OCI-M2 (cell line): ENCODE data around the gene SPSB4.
"Not testable (repeated sequence)": the region's sequence is repeated elsewhere in the genome, so short reads cannot be mapped to it uniquely, and the experiment has no call there.

ENCODE experiments used
- DNase-seq: peaks from one replicate; lab custom pipeline; 2025; ENCODE audit not compliant: unreplicated experiment; lab: John Stamatoyannopoulos, UW

Gene SPSB4

DNA sequence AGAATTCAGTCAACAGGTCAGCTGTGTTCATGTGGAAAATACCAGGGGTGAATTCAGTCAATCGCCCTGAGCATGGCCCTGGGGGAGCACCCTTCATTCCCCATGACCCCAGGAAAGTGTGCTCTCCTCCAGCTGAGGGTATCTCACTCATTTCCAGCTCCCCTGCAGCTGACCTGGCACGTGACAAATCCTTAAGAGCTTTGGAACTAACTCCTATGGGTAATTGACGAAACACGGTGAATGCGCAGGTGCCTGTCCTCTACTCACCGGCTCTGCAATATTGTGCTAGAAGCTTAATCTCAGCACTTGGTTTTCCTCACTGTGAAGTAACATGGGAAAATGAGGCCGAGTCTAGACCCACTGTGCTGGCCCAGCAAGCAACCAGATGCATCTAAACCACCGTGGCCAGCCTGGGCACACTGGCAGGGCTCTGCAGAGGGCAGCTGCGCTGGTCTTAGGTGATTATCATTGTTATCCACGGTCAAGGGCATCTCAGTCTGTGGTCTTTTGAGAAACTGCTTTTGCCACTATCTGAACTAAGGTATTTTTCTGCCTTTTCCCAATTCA lies 63.1 kb downstream of the SPSB4 start:
- no peak for DNase-seq

DNA sequence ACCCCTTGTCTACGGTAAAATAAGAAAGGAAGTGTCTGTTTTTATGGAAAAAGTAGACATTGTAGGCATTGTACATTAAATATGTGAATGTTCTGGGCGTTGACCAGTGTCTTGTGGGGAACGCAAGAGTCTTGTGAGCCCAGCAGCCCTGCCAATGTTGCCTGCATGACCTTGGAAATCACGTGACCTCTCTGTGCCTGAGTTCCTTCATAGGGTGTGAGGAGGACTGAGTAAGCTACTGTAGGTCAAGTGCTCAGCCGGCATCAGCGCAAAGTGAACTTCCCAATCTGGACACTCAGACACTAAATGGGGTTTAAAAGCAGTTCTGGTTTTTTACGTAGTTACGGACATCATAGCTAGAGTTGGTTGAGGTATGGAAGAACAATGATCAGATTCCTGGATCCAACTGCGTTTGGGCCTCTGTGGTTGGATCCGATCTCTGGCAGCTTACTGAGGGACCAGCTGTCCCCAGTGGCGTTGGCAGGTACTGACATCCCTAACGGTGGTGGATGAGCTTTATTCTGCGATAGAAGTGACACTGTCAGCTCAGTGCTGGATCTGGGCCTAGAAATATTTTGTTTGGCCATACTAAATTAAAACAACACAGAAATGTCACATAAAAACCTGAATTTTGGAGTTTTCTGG lies 63.8 kb downstream of the SPSB4 start:
- no peak for DNase-seq

DNA sequence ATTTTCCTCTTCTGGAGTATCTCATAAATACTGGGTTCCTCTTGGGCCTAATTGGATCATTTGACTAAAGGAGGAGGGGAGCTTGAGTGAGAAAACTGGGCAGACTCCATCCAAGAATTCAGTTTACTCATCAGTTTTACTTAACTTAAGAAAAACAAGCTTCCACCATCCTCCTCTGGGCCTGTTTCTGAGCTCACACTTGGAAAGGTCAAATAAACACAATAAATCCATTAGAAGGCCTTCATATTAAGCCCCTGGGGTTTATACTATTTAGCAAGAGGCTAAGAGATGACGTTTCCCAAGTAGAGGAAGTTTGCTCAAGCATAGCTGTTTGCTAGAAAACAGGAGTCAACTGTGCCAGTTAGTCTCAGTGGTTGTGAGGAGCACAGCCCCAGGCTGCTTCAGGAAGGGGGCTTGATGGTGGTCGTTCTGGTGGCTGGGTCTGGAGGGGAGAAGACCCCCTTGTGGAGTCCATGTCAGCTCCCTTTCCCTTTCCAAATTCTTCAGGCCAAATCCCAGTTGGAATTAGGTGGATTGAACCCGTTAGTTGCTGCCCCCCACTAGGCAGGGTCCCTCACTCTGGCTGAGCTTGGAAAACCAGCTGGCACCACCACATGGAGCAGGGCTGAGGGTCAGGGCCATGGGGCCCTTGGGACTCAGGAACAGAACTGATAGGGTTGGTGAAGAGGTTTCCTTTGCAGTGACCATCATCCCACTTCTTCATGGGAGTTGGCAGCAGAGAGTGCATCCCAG lies 64.8 kb downstream of the SPSB4 start:
- DNase-seq: no peak

- no peak for DNase-seq
These were observed 65.6 kb downstream of the SPSB4 start for GRCh38 chr3:141116721-141117120.

GRCh38 chr3:141117982-141118381 lies 66.8 kb downstream of the SPSB4 start:
- DNase-seq: not testable (repeated sequence)

DNA sequence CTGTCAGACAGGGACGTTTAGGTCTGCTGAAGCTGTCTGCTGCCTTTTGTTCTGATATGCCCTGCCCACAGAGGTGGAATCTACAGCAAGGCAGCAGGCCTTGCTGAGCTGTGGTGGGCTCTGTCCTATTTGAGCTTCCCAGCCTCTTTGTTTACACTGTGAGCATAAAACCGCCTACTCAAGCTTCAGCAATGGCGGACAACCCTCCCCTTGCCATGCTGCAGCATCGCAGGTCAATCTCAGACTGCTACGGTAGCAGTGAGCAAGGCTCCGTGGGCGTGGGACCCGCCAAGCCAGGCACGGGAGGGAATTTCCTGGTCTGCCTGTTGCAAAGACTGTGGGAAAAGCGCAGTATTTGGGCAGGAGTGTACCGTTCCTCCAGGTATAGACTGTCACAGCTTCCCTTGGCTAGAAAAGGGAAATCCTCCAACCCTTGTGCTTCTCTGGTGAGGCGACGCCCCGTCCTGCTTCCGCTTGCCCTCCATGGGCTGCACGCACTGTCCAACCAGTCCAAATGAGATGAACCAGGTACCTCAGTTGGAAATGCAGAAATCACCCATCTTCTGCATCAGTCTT lies 71.4 kb downstream of the SPSB4 start:
- DNase-seq: no peak

DNA sequence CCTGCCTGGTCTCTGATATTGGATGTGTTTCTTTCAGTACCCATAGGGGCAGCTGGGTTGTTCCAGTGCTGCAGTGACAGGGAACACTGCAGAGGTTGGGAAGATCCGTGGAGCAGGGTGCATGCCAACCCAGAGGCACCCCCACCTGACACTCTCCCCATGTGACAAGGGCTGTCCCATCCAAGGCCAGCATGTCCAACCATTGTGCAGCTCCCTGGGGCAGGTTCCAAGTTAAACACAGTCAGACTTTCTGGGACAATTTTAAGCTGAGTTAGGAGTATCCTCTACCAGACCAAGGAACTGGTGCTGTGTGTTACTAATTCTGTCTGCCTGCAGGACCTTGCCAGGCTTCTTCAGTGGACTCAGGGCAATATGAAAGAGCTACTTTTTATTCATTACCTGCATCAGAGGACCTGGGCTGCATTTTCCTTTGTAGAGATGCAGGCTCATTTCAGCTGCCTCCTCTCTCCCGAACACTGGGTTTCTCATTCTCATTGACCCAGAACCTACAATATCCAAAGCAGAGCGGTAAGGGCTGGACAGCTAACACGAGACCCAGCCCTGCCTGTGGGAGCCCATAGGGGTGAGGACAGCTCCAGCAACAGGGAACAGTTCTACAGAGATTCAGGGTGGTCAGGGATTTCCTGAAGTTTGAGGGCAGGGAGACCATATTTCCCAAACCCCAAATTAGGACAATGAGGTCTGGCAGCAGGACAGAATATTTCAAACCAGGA lies 72.7 kb downstream of the SPSB4 start:
- no peak for DNase-seq

- DNase-seq: no peak
These were observed 73.6 kb downstream of the SPSB4 start for GRCh38 chr3:141124715-141125114.

- DNase-seq: no peak
These were observed 74.2 kb downstream of the SPSB4 start for GRCh38 chr3:141125351-141125750.

DNA sequence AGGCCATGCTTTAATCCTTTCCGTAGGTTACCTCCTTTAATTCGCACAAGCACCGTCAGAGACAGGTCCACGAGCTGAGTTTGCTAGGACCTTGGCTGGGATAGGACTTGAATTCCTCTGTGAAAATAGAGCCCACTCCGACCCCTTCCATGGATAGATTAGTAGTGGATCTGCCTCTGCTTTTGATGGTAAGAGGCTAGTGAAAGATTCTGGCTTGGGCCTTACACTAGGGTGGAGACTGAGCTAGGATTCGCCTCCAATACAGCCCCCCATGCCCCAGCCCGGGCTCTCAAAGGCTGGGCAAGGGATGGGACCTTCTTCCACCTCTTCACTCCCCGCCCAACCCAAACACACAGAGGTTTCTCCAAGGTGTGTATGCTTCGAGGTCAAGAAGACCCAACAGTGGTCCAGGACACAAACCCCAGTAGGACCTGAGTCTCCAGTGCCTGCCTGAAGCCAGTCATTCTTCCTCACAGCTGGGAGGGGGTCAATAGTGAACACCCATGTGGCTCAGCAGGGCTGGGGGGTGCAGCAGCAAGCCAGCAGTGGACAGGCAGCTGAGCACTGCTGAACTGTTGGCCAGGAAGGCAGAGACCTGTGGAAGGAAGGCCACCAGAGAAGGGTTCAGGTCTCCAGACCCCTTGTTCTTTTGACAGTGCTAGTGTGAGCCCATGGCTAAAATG lies 75.7 kb downstream of the SPSB4 start:
- no peak for DNase-seq

- DNase-seq: no peak
These were observed 76.4 kb downstream of the SPSB4 start for GRCh38 chr3:141127344-141128125.

DNA sequence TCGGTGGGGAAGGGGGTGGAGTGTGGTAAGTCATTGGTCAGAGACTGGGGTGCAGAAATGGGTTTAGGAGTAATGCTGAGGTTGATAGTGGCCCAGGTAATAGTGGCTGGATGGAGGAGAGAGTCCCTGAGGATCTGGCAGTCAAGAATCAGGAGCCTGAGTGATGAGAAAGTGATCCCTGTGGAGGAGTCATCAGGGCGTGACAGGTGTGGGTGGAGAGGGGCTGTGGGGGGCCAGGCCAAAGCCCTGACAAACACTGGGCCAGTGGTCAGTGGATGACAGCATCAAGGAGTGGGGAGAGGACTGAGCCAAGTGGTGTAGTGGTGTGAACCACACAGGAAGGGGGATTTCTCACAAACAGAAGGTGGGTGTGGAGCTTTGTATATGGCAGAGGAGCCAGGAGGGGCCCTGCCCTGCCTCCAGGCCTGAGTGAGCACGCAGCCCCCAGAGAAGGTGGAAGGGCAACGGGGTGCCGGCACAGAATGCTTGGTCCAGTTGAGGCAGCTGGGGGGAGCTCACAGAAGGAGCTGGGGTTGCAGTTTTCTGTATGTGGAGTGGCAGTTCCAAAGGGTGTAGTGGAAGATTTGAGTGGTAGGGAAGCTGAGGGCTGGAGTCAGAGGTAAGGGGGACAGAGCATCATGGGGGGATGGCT lies 77.1 kb downstream of the SPSB4 start:
- DNase-seq: no peak

DNA sequence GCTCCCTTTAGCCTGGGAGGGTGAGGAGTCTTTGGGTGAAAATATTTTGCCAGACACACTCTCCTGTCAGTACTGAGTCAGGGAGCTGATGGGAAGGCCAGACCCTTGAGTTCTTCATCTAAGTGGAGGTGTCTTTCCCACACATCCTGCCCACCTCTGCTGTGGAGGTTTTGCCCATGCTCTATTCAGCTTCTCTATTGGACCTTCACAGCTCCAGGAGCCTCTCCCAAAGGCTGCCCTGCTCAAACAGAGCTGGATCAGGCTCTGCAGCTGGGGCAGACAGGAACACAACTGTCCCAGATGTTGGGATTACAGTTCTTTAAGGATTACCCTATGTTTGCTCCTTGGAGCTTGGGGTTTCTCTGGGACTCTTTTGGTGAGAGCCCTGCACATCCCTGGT lies 77.9 kb downstream of the SPSB4 start:
- no peak for DNase-seq

DNA sequence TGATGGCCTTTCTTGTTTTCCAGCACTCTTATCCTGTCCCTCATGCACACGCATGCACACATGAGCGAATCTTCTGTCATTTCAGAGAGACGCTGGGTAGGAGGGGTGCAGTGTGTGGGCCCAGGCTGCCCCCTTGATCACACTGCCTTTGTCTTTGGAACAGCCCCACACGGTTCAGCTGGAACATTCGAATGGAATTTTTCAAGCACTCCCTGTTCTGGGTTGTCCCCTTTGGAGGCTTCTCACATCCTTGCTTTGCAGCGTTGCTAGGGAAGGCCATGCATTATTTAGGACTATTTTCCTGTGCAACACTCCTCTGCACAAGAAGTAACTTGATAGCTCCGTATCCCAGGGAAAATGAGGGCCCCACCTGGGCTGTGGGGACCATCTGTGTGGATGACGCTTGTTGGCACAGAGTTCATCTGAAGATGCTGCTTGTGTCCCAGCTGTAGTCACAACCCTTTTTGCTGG lies 78.4 kb downstream of the SPSB4 start:
- DNase-seq: no peak

DNA sequence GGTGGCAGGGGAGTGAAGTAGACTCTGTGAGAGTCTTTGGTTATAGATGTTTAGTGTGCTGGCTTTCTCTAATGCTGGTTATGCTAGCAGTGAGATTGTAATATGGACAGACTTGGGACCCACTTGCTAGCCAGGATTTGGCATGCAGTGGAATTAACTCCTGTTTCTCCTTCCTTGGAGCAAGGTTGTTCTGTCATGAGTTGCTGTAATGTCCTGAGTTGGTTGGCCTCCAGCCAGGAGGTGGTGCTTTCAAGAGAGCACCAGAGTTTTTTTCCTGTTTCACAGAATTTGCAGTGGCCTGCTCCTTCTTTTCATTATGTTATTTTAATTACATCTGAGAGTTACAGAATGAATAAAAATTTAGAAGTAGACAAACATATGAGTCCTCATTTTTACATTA lies 92.4 kb downstream of the SPSB4 start:
- no peak for DNase-seq

- no peak for DNase-seq
These were observed 95.9 kb downstream of the SPSB4 start for GRCh38 chr3:141146979-141147470.

GRCh38 chr3:141147657-141148056 lies 96.5 kb downstream of the SPSB4 start:
- DNase-seq: no peak

DNA sequence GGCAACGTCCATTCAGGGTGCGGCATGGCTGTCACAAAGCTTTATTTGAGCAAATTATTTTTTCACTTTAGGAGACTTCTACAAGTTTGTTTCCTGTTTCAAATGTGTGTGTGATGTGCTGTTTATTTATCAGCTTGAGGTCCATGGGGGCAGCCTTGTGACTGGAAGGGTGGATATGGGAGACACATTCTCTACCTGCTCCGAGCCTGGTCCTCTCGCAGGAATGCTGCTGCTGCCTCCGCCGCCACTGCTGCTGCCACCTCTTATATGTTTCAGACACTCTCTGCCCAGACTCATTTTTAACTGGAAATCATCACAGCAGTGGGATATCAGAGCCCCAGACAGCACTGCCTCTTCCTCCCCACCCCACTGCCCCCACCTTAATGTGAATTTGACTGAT lies 97.0 kb downstream of the SPSB4 start:
- DNase-seq: no peak

DNA sequence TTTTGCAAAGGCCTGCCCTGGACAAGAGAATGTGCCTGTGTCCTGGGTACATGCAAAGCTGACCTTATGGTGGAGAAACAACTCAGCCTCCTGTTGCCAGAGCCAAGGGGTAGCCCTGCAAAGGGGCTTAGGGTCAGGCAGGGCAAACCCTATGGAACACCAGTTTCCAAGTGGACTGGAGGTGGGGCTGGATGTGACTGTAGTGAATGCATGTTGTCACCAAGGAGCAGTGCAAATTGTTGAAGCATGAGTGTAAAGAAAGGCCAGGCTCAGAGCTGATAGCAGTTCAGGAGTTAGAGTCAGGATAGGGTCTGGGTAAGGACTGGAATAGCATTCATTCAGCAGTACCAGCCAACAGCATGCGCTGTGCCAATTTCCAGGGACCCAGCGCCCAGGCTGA lies 97.6 kb downstream of the SPSB4 start:
- DNase-seq: no peak
